ENCODE measurements around the gene KATNB1. TPM values are rescaled to one million over a fixed set of nuclear protein-coding genes. Genes with fewer than 3 reads are reported as not detected.

KATNB1 gene
- total and polyA plus RNA-seq, 10 donors = 10.6 to 23.1 (median 17.0) TPM

- WGBS, 5 donors = 13 to 19% (median 16%) methylated on average over 20 to 23 of the region's 23 CpGs
- Histone ChIP-seq H3K9me3 (peaks cover 0 to 9% (median 4%) of the 10 kb centered on the region in 8 donors), H3K4me3 (peak overlapping the region; percentile 82 to 99 (median 97)), H3K27ac (peak overlapping the region; percentile 35 to 90 (median 82)), H3K4me1 (peaks cover 11 to 38% (median 26%) of the 10 kb centered on the region in 6 donors), H3K27me3 (replicated peaks in 1 of 7) (no peaks in the 10 kb centered on the region), H3K36me3 (peaks cover 0 to 39% (median 2%) of the 10 kb centered on the region in 6 donors)
- intact Hi-C loops (cut with DNase I; ENCODE audit: low total_unique reads) = no loop called here
- TF ChIP-seq CTCF (IDR thresholded peaks at IDR 0.05 in 8 of 11, conservative IDR thresholded peaks at IDR 0.05 in 3 of 11) (peak in 4 of 11 experiments; percentile 7 to 40 (median 17)), POLR2AphosphoS5 (IDR thresholded peaks at IDR 0.05) (peak in 1 of 3 donors; percentile 34), POLR2A (IDR thresholded peaks at IDR 0.05) (no peak)
- DNase-seq = peak; percentile 84
Measured at GRCh38 chr16:57736419-57737351, 1.1 kb downstream of the KATNB1 start.

DNA sequence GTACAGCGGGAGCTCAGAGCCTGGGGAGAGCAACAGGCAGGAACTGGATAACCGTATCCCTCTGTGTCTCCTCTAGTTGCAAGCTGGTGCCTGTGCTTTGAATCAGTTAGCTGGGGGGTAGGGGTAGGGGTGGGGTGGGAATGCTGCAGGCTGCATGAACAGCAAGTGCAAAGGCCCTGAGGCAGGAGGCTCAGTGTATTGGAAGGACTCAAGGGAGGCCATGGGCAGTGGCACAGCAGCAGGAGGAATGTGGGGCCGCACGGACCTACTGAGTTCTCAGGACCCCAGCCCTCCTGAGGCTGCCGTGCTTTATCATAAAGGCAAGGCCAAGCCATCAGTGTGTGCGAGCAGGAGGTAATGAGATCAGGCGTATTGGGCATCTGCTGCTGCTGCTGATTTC, 3.3 kb downstream of the KATNB1 start:
- Histone ChIP-seq H3K27me3 (replicated peaks in 1 of 7) (no peaks in the 10 kb centered on the region), H3K27ac (no peak overlapping the region), H3K9me3 (no peaks in the 10 kb centered on the region), H3K4me3 (no peak overlapping the region), H3K36me3 (peaks cover 0 to 61% (median 18%) of the 10 kb centered on the region in 6 donors), H3K4me1 (peaks cover 11 to 37% (median 26%) of the 10 kb centered on the region in 6 donors)
- no peak for DNase-seq
- WGBS, 5 donors = 96% methylated on average over 4 to 7 of the region's 7 CpGs
- no peak for TF ChIP-seq POLR2A (IDR thresholded peaks at IDR 0.05)
- TF ChIP-seq POLR2AphosphoS5 (IDR thresholded peaks at IDR 0.05) = no peak
- no peak for TF ChIP-seq CTCF (IDR thresholded peaks at IDR 0.05 in 8 of 11, conservative IDR thresholded peaks at IDR 0.05 in 3 of 11)
- intact Hi-C loops (cut with DNase I; ENCODE audit: low total_unique reads) = no loop called here

GRCh38 chr16:57739756-57740422, 4.3 kb downstream of the KATNB1 start:
- Histone ChIP-seq H3K36me3 (peaks cover 0 to 72% (median 22%) of the 10 kb centered on the region in 6 donors), H3K9me3 (no peaks in the 10 kb centered on the region), H3K4me3 (no peak overlapping the region), H3K27me3 (replicated peaks in 1 of 7) (no peaks in the 10 kb centered on the region), H3K4me1 (peaks cover 9 to 27% (median 16%) of the 10 kb centered on the region in 6 donors), H3K27ac (no peak overlapping the region)
- intact Hi-C loops (cut with DNase I; ENCODE audit: low total_unique reads) = no loop called here
- WGBS, 5 donors = 87 to 95% (median 94%) methylated on average over 14 to 18 of the region's 18 CpGs
- TF ChIP-seq CTCF (IDR thresholded peaks at IDR 0.05 in 8 of 11, conservative IDR thresholded peaks at IDR 0.05 in 3 of 11) (no peak), POLR2AphosphoS5 (IDR thresholded peaks at IDR 0.05) (no peak), POLR2A (IDR thresholded peaks at IDR 0.05) (no peak)
- peak; percentile 75 for DNase-seq

Data from spleen (tissue), 11 donors.